ENCODE results near the gene TBC1D22A. TPM values are rescaled to one million over a fixed set of nuclear protein-coding genes. Genes with fewer than 3 reads are reported as not detected.

The TBC1D22A gene
- total and polyA plus RNA-seq, 10 of the 15 experiments (the other 5 are each of a cell fraction or from before 2014, with no cell fraction given), result 0.63 to 44.7 (median 27.4) TPM

GRCh38 chr22:47073075-47073474 is 310.6 kb downstream of the TBC1D22A start:
- WGBS (ENCODE audit: insufficient coverage, insufficient replicate concordance, low lambda C conversion rate, missing lambda C conversion rate), result 96% methylated on average over 7 of the region's 7 CpGs
- peaks cover 10% of the 10 kb centered on the region; the same call in 2 of the 3 replicates for H3K9me3 ChIP-seq (replicated peaks; ENCODE audit: control insufficient read depth, insufficient read depth, low read length)
- ChIA-PET POLR2A (no interaction called here), RAD21 (ENCODE audit: unreplicated experiment) (no interaction called here), CTCF (no interaction called here), SMC1A (ENCODE audit: uncharacterized antibody, unreplicated experiment) (no interaction called here)
- H3K4me3 ChIP-seq, result no peak overlapping the region
- no peaks in the 10 kb centered on the region for H3K27me3 ChIP-seq (replicated peaks in 1 of 2; ENCODE audit: control insufficient read depth in 2 of 2, insufficient read depth in 2 of 2, low read length in 1 of 2)
- TF ChIP-seq MXI1 (IDR thresholded peaks at IDR 0.05; ENCODE audit: low read depth, low read length) (no peak), IKZF1 (conservative IDR thresholded peaks at IDR 0.05) (no peak), NR2C2 (IDR thresholded peaks at IDR 0.05; ENCODE audit: borderline replicate concordance, control insufficient read depth, insufficient read length, low read depth) (no peak)
- no peak overlapping the region for H2AFZ ChIP-seq (ENCODE audit: control insufficient read depth, low read depth, low read length)
- in situ Hi-C loops (cut with MboI), result no loop called here
- no peak for DNase-seq (ENCODE audit: low read depth, low spot score)
- H3K79me2 ChIP-seq (ENCODE audit: control insufficient read depth, insufficient read depth, low read length), result no peaks in the 10 kb centered on the region
- no TSS peak for BruUV-seq (replicated peaks)
- H3K4me1 ChIP-seq (ENCODE audit: control insufficient read depth, insufficient read depth, low read length), result no peaks in the 10 kb centered on the region
- no peak for FAIRE-seq
- no peak overlapping the region for H3K9ac ChIP-seq (ENCODE audit: control insufficient read depth, insufficient read depth, low read length)
- ATAC-seq, result no peak
- peaks cover 0 to 7% of the 10 kb centered on the region in 2 experiments; a peak in 2 of 4 replicates for H3K36me3 ChIP-seq (ENCODE audit: control insufficient read depth in 2 of 2, insufficient read depth in 2 of 2, low read length in 1 of 2)
- H3K4me2 ChIP-seq (ENCODE audit: control insufficient read depth, insufficient read depth), result no peak overlapping the region
- no peaks in the 10 kb centered on the region for H4K20me1 ChIP-seq (ENCODE audit: control insufficient read depth, insufficient read depth)
- no peak overlapping the region for H3K27ac ChIP-seq (ENCODE audit: control insufficient read depth, insufficient read depth)
- intact Hi-C loops (cut with micrococcal nuclease; ENCODE audit: unreplicated experiment), result no loop called here

GRCh38 chr22:47074105-47074504 is 311.7 kb downstream of the TBC1D22A start:
- intact Hi-C loops (cut with micrococcal nuclease; ENCODE audit: unreplicated experiment), result no loop called here
- RAD21 ChIA-PET (ENCODE audit: unreplicated experiment), result no interaction called here

More at GRCh38 chr22:47074105-47074504, 311.7 kb downstream of the TBC1D22A start:
- Histone ChIP-seq H3K9ac (ENCODE audit: control insufficient read depth, insufficient read depth, low read length) (no peak overlapping the region), H3K36me3 (ENCODE audit: control insufficient read depth in 2 of 2, insufficient read depth in 2 of 2, low read length in 1 of 2) (peaks cover 0 to 7% of the 10 kb centered on the region in 2 experiments; a peak in 2 of 4 replicates), H3K4me3 (no peak overlapping the region), H3K4me2 (ENCODE audit: control insufficient read depth, insufficient read depth) (no peak overlapping the region), H3K27me3 (replicated peaks in 1 of 2; ENCODE audit: control insufficient read depth in 2 of 2, insufficient read depth in 2 of 2, low read length in 1 of 2) (no peaks in the 10 kb centered on the region), H3K27ac (ENCODE audit: control insufficient read depth, insufficient read depth) (no peak overlapping the region), H2AFZ (ENCODE audit: control insufficient read depth, low read depth, low read length) (no peak overlapping the region), H3K9me3 (replicated peaks; ENCODE audit: control insufficient read depth, insufficient read depth, low read length) (peaks cover 10% of the 10 kb centered on the region; the same call in 2 of the 3 replicates), H3K4me1 (ENCODE audit: control insufficient read depth, insufficient read depth, low read length) (no peaks in the 10 kb centered on the region), H4K20me1 (ENCODE audit: control insufficient read depth, insufficient read depth) (no peaks in the 10 kb centered on the region), H3K79me2 (ENCODE audit: control insufficient read depth, insufficient read depth, low read length) (no peaks in the 10 kb centered on the region)
- ChIA-PET POLR2A (no interaction called here), SMC1A (ENCODE audit: uncharacterized antibody, unreplicated experiment) (no interaction called here), CTCF (no interaction called here)
- ATAC-seq (no peak), DNase-seq (ENCODE audit: low read depth, low spot score) (no peak), FAIRE-seq (no peak)
- TF ChIP-seq HSF1 (IDR thresholded peaks at IDR 0.05; ENCODE audit: low read depth, low read length) (no peak), MEF2B (IDR thresholded peaks at IDR 0.05; ENCODE audit: partially characterized antibody, poor library complexity, severe bottlenecking) (no peak), PAX8 (IDR thresholded peaks at IDR 0.05) (no peak)
- 99% methylated on average over 7 of the region's 7 CpGs for WGBS (ENCODE audit: insufficient coverage, insufficient replicate concordance, low lambda C conversion rate, missing lambda C conversion rate)
- in situ Hi-C loops (cut with MboI), result no loop called here
- BruUV-seq (replicated peaks), result no TSS peak

All from GM12878 (cell line).